ENCODE data around the gene RPS15.

- TF ChIP-seq EZH2 (IDR thresholded peaks at IDR 0.05; ENCODE audit: borderline replicate concordance, low read length) = no peak
- no peak for TF ChIP-seq CTCF (conservative IDR thresholded peaks at IDR 0.05 in 1 of 2, IDR thresholded peaks at IDR 0.05 in 1 of 2; ENCODE audit: extremely low read depth in 1 of 2, insufficient read depth in 1 of 2, low read depth in 1 of 2, low read length in 2 of 2)
Measured at GRCh38 chr19:1426736-1427135, 11.5 kb upstream of the RPS15 start.
